ENCODE measurements around the gene ASPSCR1.

The ASPSCR1 gene

GRCh38 chr17:81961521-81962498 lies 15.6 kb upstream of the ASPSCR1 start:
- Histone ChIP-seq H3K4ac (ENCODE audit: low read length) (no peak overlapping the region), H2BK15ac (ENCODE audit: low read length) (peak overlapping the region; percentile 81), H4K91ac (ENCODE audit: low read depth, low read length, poor library complexity) (no peak overlapping the region), H2AK5ac (ENCODE audit: low read depth, low read length) (peak overlapping the region; percentile 30), H3K27me3 (ENCODE audit: control insufficient read depth in 3 of 3, insufficient read depth in 3 of 3, low read depth in 1 of 3, low read length in 3 of 3) (peaks cover 31 to 84% (median 66%) of the 10 kb centered on the region in 3 experiments), H3K36me3 (replicated peaks in 1 of 2; ENCODE audit: control insufficient read depth in 2 of 2, insufficient read depth in 2 of 2, low read length in 2 of 2) (no peaks in the 10 kb centered on the region), H3K27ac (replicated peaks; ENCODE audit: low read length) (no peak overlapping the region), H2AFZ (ENCODE audit: low read length) (peak overlapping the region; percentile 45), H3K23ac (ENCODE audit: low read depth, low read length, poor library complexity) (peak overlapping the region; percentile 43), H3K4me2 (ENCODE audit: insufficient read depth, low read length, poor library complexity, severe bottlenecking) (peak overlapping the region; percentile 80), H3K14ac (ENCODE audit: low read length) (no peak overlapping the region), H3K18ac (ENCODE audit: low read length) (peak overlapping the region; percentile 90), H3K9me3 (replicated peaks in 1 of 2; ENCODE audit: control insufficient read depth in 2 of 2, insufficient read depth in 1 of 2, low read depth in 1 of 2, low read length in 2 of 2) (no peaks in the 10 kb centered on the region), H3K79me1 (ENCODE audit: low read depth, low read length) (peaks cover 1% of the 10 kb centered on the region), H2BK12ac (ENCODE audit: low read length) (peak overlapping the region; percentile 94), H2BK120ac (ENCODE audit: low read depth, low read length) (no peak overlapping the region), H3K4me1 (ENCODE audit: control insufficient read depth in 2 of 2, insufficient read depth in 1 of 2, low read depth in 1 of 2, low read length in 2 of 2) (peaks cover 7 to 21% of the 10 kb centered on the region in 2 donors), H3K4me3 (ENCODE audit: low read length in 2 of 2) (peak overlapping the region in 1 of 2 donors; percentile 31), H2BK5ac (ENCODE audit: low read length) (no peak overlapping the region), H3K9ac (ENCODE audit: low read depth, low read length, poor library complexity) (no peak overlapping the region), H4K8ac (ENCODE audit: low read depth, low read length) (no peak overlapping the region)
- WGBS, 2 donors (ENCODE audit: extremely low coverage in 2 of 2, insufficient read length in 2 of 2, insufficient replicate concordance in 1 of 2), result no CpG with 5 or more reads among the region's 82 CpGs
- DNase-seq (ENCODE audit: low spot score), result no peak

- Histone ChIP-seq H3K4ac (ENCODE audit: low read length) (no peak overlapping the region), H2BK5ac (ENCODE audit: low read length) (no peak overlapping the region), H3K4me1 (ENCODE audit: control insufficient read depth in 2 of 2, insufficient read depth in 1 of 2, low read depth in 1 of 2, low read length in 2 of 2) (peaks cover 15 to 31% of the 10 kb centered on the region in 2 donors), H4K8ac (ENCODE audit: low read depth, low read length) (no peak overlapping the region), H3K79me1 (ENCODE audit: low read depth, low read length) (peaks cover 1% of the 10 kb centered on the region), H3K9me3 (replicated peaks in 1 of 2; ENCODE audit: control insufficient read depth in 2 of 2, insufficient read depth in 1 of 2, low read depth in 1 of 2, low read length in 2 of 2) (no peaks in the 10 kb centered on the region), H2BK12ac (ENCODE audit: low read length) (peak overlapping the region; percentile 90), H2AFZ (ENCODE audit: low read length) (no peak overlapping the region), H3K23ac (ENCODE audit: low read depth, low read length, poor library complexity) (peak overlapping the region; percentile 55), H3K14ac (ENCODE audit: low read length) (peak overlapping the region; percentile 31), H3K9ac (ENCODE audit: low read depth, low read length, poor library complexity) (no peak overlapping the region), H3K27me3 (ENCODE audit: control insufficient read depth in 3 of 3, insufficient read depth in 3 of 3, low read depth in 1 of 3, low read length in 3 of 3) (peaks cover 31 to 82% (median 68%) of the 10 kb centered on the region in 3 experiments), H3K4me2 (ENCODE audit: insufficient read depth, low read length, poor library complexity, severe bottlenecking) (no peak overlapping the region), H3K4me3 (ENCODE audit: low read length in 2 of 2) (no peak overlapping the region), H2BK15ac (ENCODE audit: low read length) (peak overlapping the region; percentile 58), H2AK5ac (ENCODE audit: low read depth, low read length) (peak overlapping the region; percentile 30), H3K36me3 (replicated peaks in 1 of 2; ENCODE audit: control insufficient read depth in 2 of 2, insufficient read depth in 2 of 2, low read length in 2 of 2) (no peaks in the 10 kb centered on the region), H3K27ac (replicated peaks; ENCODE audit: low read length) (no peak overlapping the region), H4K91ac (ENCODE audit: low read depth, low read length, poor library complexity) (no peak overlapping the region), H2BK120ac (ENCODE audit: low read depth, low read length) (no peak overlapping the region), H3K18ac (ENCODE audit: low read length) (no peak overlapping the region)
- no peak for DNase-seq (ENCODE audit: low spot score)
- WGBS, 2 donors (ENCODE audit: extremely low coverage in 2 of 2, insufficient read length in 2 of 2, insufficient replicate concordance in 1 of 2), result no CpG with 5 or more reads among the region's 37 CpGs
Observed at GRCh38 chr17:81962499-81963441, 14.7 kb upstream of the ASPSCR1 start.

GRCh38 chr17:81964081-81964849 lies 13.2 kb upstream of the ASPSCR1 start:
- Histone ChIP-seq H3K18ac (ENCODE audit: low read length) (no peak overlapping the region), H2BK5ac (ENCODE audit: low read length) (no peak overlapping the region), H3K79me1 (ENCODE audit: low read depth, low read length) (peaks cover 1% of the 10 kb centered on the region), H3K4me2 (ENCODE audit: insufficient read depth, low read length, poor library complexity, severe bottlenecking) (no peak overlapping the region), H3K4me1 (ENCODE audit: control insufficient read depth in 2 of 2, insufficient read depth in 1 of 2, low read depth in 1 of 2, low read length in 2 of 2) (peaks cover 18 to 36% of the 10 kb centered on the region in 2 donors), H3K27ac (replicated peaks; ENCODE audit: low read length) (no peak overlapping the region), H3K9ac (ENCODE audit: low read depth, low read length, poor library complexity) (no peak overlapping the region), H2AK5ac (ENCODE audit: low read depth, low read length) (peak overlapping the region; percentile 35), H4K91ac (ENCODE audit: low read depth, low read length, poor library complexity) (no peak overlapping the region), H3K36me3 (replicated peaks in 1 of 2; ENCODE audit: control insufficient read depth in 2 of 2, insufficient read depth in 2 of 2, low read length in 2 of 2) (no peaks in the 10 kb centered on the region), H3K23ac (ENCODE audit: low read depth, low read length, poor library complexity) (no peak overlapping the region), H2BK120ac (ENCODE audit: low read depth, low read length) (no peak overlapping the region), H3K9me3 (replicated peaks in 1 of 2; ENCODE audit: control insufficient read depth in 2 of 2, insufficient read depth in 1 of 2, low read depth in 1 of 2, low read length in 2 of 2) (no peaks in the 10 kb centered on the region), H3K4ac (ENCODE audit: low read length) (no peak overlapping the region), H2BK15ac (ENCODE audit: low read length) (peak overlapping the region; percentile 10), H3K4me3 (ENCODE audit: low read length in 2 of 2) (no peak overlapping the region), H3K14ac (ENCODE audit: low read length) (no peak overlapping the region), H3K27me3 (ENCODE audit: control insufficient read depth in 3 of 3, insufficient read depth in 3 of 3, low read depth in 1 of 3, low read length in 3 of 3) (peaks cover 26 to 67% (median 53%) of the 10 kb centered on the region in 3 experiments), H2AFZ (ENCODE audit: low read length) (no peak overlapping the region), H2BK12ac (ENCODE audit: low read length) (no peak overlapping the region), H4K8ac (ENCODE audit: low read depth, low read length) (no peak overlapping the region)
- DNase-seq (ENCODE audit: low spot score), result no peak
- no CpG with 5 or more reads among the region's 22 CpGs for WGBS, 2 donors (ENCODE audit: extremely low coverage in 2 of 2, insufficient read length in 2 of 2, insufficient replicate concordance in 1 of 2)

All from neuronal stem cell (in vitro differentiated cells).